DOHH2 (cell line): Measurements from ENCODE around the gene TSHZ2.

Experiments
- H3F3A ChIP-seq: fragments of 200-600 bp; sonication (generic), shearing (Covaris generic); 2 replicates; pipeline ENCODE4 v1.6.0; 2016; ENCODE audit warnings: antibody characterized with exemption, mild to moderate bottlenecking; ENCODE audit not compliant: control insufficient read depth, insufficient read depth
- H3K27ac ChIP-seq: fragments of 200-600 bp; sonication (generic); 2 replicates; pipeline ENCODE4 v1.5.1; 2014; ENCODE audit warnings: low read depth, mild to moderate bottlenecking, low read length, moderate library complexity
- H3K27me3 ChIP-seq: fragments of 200-600 bp; sonication (generic); 2 replicates; pipeline ENCODE4 v1.6.1; 2014; ENCODE audit warnings: mild to moderate bottlenecking, low read length, mixed read lengths; ENCODE audit not compliant: control insufficient read depth
- H3K36me3 ChIP-seq: fragments of 200-600 bp; sonication (generic); 2 replicates; pipeline ENCODE4 v1.6.1; 2014; ENCODE audit warnings: mild to moderate bottlenecking, low read length, moderate library complexity, mixed read lengths; ENCODE audit not compliant: control insufficient read depth
- H3K4me1 ChIP-seq: fragments of 200-600 bp; sonication (generic); 2 replicates; pipeline ENCODE4 v1.6.1; 2014; ENCODE audit warnings: mild to moderate bottlenecking, low read length, mixed read lengths; ENCODE audit not compliant: control insufficient read depth
- H3K4me2 ChIP-seq: fragments of 200-600 bp; sonication (generic); 2 replicates; pipeline ENCODE4 v1.6.0; 2014; ENCODE audit warnings: mild to moderate bottlenecking, low read length, moderate library complexity
- H3K4me3 ChIP-seq: fragments of 200-600 bp; sonication (generic); 2 replicates; pipeline ENCODE4 v1.5.1; 2014; ENCODE audit warnings: mild to moderate bottlenecking, low read length, mixed read lengths
- H3K79me2 ChIP-seq: fragments of 200-600 bp; sonication (generic); 2 replicates; pipeline ENCODE4 v1.6.1; 2014; ENCODE audit warnings: mild to moderate bottlenecking, low read length, mixed read lengths; ENCODE audit not compliant: control insufficient read depth
- H3K9me2 ChIP-seq: fragments of 200-600 bp; sonication (generic); replicated peaks from 2 replicates; pipeline ENCODE4 v1.6.1; 2014; ENCODE audit warnings: mild to moderate bottlenecking, low read length, mixed read lengths; ENCODE audit not compliant: control insufficient read depth
- H3K9me3 ChIP-seq: fragments of 200-600 bp; sonication (generic); 2 replicates; pipeline ENCODE4 v1.6.1; 2014; ENCODE audit warnings: antibody characterized with exemption, low read length, mixed read lengths; ENCODE audit not compliant: control insufficient read depth, insufficient read depth
- H4K20me1 ChIP-seq: fragments of 200-600 bp; sonication (generic); 2 replicates; pipeline ENCODE4 v1.6.0; 2014; ENCODE audit warnings: low read depth, mild to moderate bottlenecking, antibody characterized with exemption, low read length, moderate library complexity; ENCODE audit not compliant: control insufficient read depth, insufficient read depth
- CTCF ChIP-seq: fragments of 200-600 bp; sonication (generic); IDR thresholded peaks from one replicate; pipeline ENCODE4 v1.5.1; 2014; ENCODE audit warnings: antibody characterized with exemption, mild to moderate bottlenecking, low read depth, low read length; ENCODE audit not compliant: poor library complexity, severe bottlenecking
- EZH2phosphoT487 ChIP-seq: fragments of 200-600 bp; sonication (generic); IDR thresholded peaks from 2 replicates; pipeline ENCODE4 v1.6.1; 2017; ENCODE audit warnings: borderline replicate concordance, mild to moderate bottlenecking, antibody characterized with exemption, low read length, moderate library complexity, mixed read lengths

Gene TSHZ2

GRCh38 chr20:53359425-53359824, 387.3 kb downstream of the TSHZ2 start:
- no peak overlapping the region for H3K4me2 ChIP-seq
- TF ChIP-seq CTCF (no peak), EZH2phosphoT487 (no peak)
- H3K9me3 ChIP-seq = no peaks in the 10 kb centered on the region
- H3K9me2 ChIP-seq = no peaks in the 10 kb centered on the region
- H3F3A ChIP-seq = no peaks in the 10 kb centered on the region
- no peaks in the 10 kb centered on the region for H4K20me1 ChIP-seq
- no peaks in the 10 kb centered on the region for H3K4me1 ChIP-seq
- no peak overlapping the region for H3K27ac ChIP-seq
- H3K4me3 ChIP-seq = no peak overlapping the region
- no peaks in the 10 kb centered on the region for H3K79me2 ChIP-seq
- no peaks in the 10 kb centered on the region for H3K36me3 ChIP-seq
- H3K27me3 ChIP-seq = no peaks in the 10 kb centered on the region

GRCh38 chr20:53360852-53361251, 388.7 kb downstream of the TSHZ2 start:
- no peak overlapping the region for H3K27ac ChIP-seq
- H3K36me3 ChIP-seq = no peaks in the 10 kb centered on the region
- H3K9me3 ChIP-seq = no peaks in the 10 kb centered on the region
- H3F3A ChIP-seq = no peaks in the 10 kb centered on the region
- H3K4me3 ChIP-seq = no peak overlapping the region
- no peaks in the 10 kb centered on the region for H4K20me1 ChIP-seq
- H3K27me3 ChIP-seq = no peaks in the 10 kb centered on the region
- H3K9me2 ChIP-seq = no peaks in the 10 kb centered on the region
- H3K79me2 ChIP-seq = no peaks in the 10 kb centered on the region
- H3K4me2 ChIP-seq = no peak overlapping the region
- no peak for TF ChIP-seq EZH2phosphoT487
- TF ChIP-seq CTCF = no peak
- H3K4me1 ChIP-seq = no peaks in the 10 kb centered on the region

DNA sequence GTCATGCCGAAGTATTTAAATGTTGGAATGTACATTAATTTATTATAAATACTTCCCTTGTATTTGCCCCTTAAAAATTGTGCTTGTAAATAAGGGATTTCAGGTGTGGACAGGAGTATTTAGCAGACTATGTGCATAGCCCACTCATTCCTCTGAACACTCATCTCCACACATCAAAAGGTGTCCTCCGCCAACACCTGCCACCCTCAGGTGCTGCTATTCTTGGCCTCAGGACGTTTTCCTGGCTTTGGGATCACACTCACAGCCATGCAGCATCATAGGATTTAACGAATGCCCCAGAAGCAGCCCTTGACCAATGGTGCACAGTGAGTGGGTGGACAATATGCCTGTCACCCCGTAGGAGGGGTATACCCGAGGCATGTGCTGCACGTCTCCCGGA, 390.6 kb downstream of the TSHZ2 start:
- Histone ChIP-seq H3K79me2 (no peaks in the 10 kb centered on the region), H3K4me2 (no peak overlapping the region), H3K36me3 (no peaks in the 10 kb centered on the region), H3F3A (no peaks in the 10 kb centered on the region), H4K20me1 (no peaks in the 10 kb centered on the region), H3K4me3 (no peak overlapping the region), H3K27ac (no peak overlapping the region), H3K27me3 (no peaks in the 10 kb centered on the region), H3K9me2 (no peaks in the 10 kb centered on the region), H3K9me3 (no peaks in the 10 kb centered on the region), H3K4me1 (no peaks in the 10 kb centered on the region)
- TF ChIP-seq EZH2phosphoT487 = no peak
- no peak for TF ChIP-seq CTCF

- Histone ChIP-seq H3K9me3 (no peaks in the 10 kb centered on the region), H3K27me3 (no peaks in the 10 kb centered on the region), H3K36me3 (no peaks in the 10 kb centered on the region), H3K4me2 (no peak overlapping the region), H3F3A (no peaks in the 10 kb centered on the region), H3K79me2 (no peaks in the 10 kb centered on the region), H3K9me2 (no peaks in the 10 kb centered on the region), H4K20me1 (no peaks in the 10 kb centered on the region), H3K4me1 (no peaks in the 10 kb centered on the region), H3K27ac (no peak overlapping the region), H3K4me3 (no peak overlapping the region)
- no peak for TF ChIP-seq CTCF
- TF ChIP-seq EZH2phosphoT487 = no peak
These were observed 392.5 kb downstream of the TSHZ2 start for GRCh38 chr20:53364646-53365045.
